Coronary artery (tissue), 2 donors: ENCODE data around the gene PSMB2.

Experiments used
- DNase-seq: peaks from one replicate; pipeline ENCODE4 v3.0.0-alpha.2; 2017; ENCODE audit warnings: low spot score
- H3K27ac ChIP-seq, 2 donors: fragments of 200-600 bp; sonication (generic); one replicate each; pipeline ENCODE4 v1.5.1; 2016 to 2019
- H3K4me3 ChIP-seq: fragments of 200-600 bp; sonication (generic); 2 replicates; pipeline ENCODE4 v1.5.1; 2016; ENCODE audit warnings: mild to moderate bottlenecking, moderate library complexity
- CTCF ChIP-seq: fragments of 200-600 bp; sonication (generic); IDR thresholded peaks from one replicate; pipeline ENCODE4 v1.5.1; 2019; ENCODE audit warnings: antibody characterized with exemption

PSMB2 gene

DNA sequence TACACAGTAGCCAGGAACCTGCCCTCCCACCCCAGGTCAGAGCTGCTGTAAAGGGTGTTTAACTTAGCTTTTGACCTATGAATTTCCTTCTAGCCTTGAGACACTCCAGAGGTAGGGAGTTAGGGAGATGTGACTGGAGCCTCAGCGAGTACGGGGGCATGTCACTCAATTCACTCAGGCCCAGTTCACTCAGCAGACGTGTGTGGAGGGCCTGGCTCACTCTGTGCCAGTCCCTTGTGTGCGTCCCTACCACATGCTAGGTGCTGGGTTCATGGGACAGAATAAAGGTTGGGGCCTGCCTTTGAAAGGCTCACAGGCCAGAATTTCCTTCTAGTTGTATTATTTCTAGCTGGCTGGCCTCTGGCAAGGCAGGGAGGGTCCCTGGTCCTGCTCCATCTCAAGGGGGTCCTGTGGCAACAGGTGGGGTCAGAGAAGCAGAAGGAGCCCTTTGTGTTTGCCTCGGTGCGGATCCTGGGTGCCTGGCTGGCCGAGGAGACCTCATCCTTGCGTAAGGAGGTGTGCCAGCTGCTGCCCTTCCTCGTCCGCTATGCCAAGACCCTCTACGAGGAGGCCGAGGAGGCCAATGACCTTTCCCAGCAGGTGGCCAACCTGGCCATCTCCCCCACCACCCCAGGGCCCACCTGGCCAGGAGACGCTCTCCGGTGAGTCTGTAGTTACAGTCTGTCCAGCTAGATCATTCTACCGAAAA is 79.2 kb downstream of the PSMB2 start:
- DNase-seq = no peak
- Histone ChIP-seq H3K27ac (no peak overlapping the region), H3K4me3 (no peak overlapping the region)
- TF ChIP-seq CTCF = no peak

DNA sequence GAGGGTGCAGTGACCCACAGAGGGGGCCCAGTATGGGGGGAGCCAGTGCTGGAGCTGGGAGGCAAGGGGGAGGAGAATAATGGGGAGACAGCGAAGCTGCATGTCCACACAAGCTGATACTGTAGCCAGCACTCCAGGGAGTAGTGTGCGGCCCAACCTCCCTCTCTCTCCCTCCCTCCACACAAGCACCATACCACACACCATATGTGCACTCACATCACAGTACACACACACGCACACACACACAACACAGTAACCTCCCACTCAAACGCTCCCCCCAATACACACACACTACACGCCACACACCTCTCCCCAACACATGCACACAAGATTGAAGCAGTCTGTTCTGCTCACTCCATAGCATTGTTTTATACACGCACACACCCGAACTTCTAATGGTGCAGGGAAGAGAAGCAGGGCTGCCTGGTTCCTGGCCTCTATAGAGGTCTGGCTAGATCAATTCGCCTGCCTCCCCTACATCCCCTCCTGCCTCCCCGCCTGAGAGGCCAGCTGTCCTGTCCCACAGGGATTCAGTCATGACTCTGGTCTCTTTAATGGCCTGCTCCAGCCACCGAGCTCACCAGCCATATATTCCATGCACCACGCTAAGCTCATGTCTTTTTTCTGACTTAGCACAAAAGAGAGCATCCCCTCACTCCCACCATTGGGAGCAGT is 79.9 kb downstream of the PSMB2 start:
- no peak for TF ChIP-seq CTCF
- Histone ChIP-seq H3K4me3 (peak overlapping the region; percentile 54), H3K27ac (peak overlapping the region in 1 of 2 donors; percentile 38)
- no peak for DNase-seq

GRCh38 chr1:35560256-35561225 is 80.8 kb downstream of the PSMB2 start:
- H3K4me3 ChIP-seq = peak overlapping the region; percentile 54
- H3K27ac ChIP-seq = peak overlapping the region in 1 of 2 donors; percentile 38
- no peak for DNase-seq
- TF ChIP-seq CTCF = no peak

DNA sequence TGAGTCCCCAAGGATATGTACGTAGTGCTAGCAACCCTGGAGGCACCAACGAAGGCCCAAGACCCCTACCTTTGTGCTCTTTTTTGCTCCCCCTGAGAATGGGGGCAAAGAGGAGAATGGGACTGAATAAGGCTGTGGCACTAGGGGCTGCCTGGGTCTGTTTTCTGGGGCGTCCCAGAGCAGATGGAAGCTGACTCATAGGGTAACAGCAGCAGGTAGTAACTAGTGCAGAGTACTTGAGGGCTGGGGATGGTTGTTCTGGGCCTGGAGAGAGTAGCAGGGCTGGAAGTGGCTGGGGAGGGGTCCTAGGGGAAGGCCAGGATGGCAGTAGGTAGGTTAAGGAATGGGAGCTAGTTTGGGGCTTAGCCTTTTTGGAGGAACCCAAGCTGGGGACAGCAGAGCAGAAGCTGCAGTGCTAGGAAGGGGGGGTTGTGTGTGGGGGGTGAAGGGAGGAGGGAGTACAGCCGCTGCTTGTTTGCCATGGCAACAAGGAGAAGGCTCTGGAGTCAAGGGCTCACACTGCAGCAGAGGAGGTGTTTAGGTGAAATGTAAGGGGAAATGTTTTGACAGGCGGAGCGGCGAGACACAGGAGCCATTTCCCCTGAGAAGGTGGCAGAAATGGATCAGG is 81.9 kb downstream of the PSMB2 start:
- DNase-seq = no peak
- peak overlapping the region; percentile 16 to 99 for H3K27ac ChIP-seq
- peak overlapping the region; percentile 91 for H3K4me3 ChIP-seq
- no peak for TF ChIP-seq CTCF

- Histone ChIP-seq H3K27ac (peak overlapping the region; percentile 92 to 99), H3K4me3 (peak overlapping the region; percentile 91)
- TF ChIP-seq CTCF = no peak
- DNase-seq = no peak
Measured at GRCh38 chr1:35558374-35559316, 82.7 kb downstream of the PSMB2 start.
